ENCODE data around the gene CKB.

The CKB gene

GRCh38 chr14:103483600-103483999 is 39.0 kb downstream of the CKB start:
- DNase-seq = no peak

- no peak for DNase-seq
These were observed 42.0 kb downstream of the CKB start for GRCh38 chr14:103480595-103480994.

GRCh38 chr14:103476631-103477030 is 46.0 kb downstream of the CKB start:
- DNase-seq = no peak

- no peak for DNase-seq
These were observed 46.6 kb downstream of the CKB start for GRCh38 chr14:103476065-103476464.

GRCh38 chr14:103474893-103475292 is 47.7 kb downstream of the CKB start:
- DNase-seq = no peak

- DNase-seq = no peak
These were observed 49.7 kb downstream of the CKB start for GRCh38 chr14:103472939-103473338.

Data from activated T-cell treated with anti-CD3 and anti-CD28 coated beads for 4 hours (primary cell).